Measurements from ENCODE around the gene NRG3. TPM values are rescaled to one million over a fixed set of nuclear protein-coding genes. Genes with fewer than 3 reads are reported as not detected.

The NRG3 gene
- total and polyA plus RNA-seq, 12 donors: 0.46 to 3.8 (median 1.3) TPM

DNA sequence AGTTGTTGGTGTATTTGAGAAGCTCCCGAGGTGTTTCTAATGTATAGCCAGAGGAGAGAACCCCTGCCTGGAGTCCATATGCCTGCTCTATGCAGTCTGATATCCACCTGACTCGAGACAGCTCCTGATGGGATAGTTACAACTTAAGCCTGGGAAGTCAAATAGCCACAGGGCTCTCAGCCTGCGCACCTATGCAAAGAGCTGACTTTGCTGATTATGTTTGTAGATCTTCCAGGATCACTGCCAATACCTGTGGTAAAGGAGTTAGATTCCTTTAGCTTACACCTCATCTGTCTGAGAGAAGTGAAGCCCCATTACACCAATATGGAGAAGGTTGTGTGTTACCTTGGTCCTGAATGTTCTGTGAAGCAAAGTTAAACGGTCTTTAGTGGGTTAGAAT lies 1063.3 kb downstream of the NRG3 start:
- H3K27ac ChIP-seq: no peak overlapping the region
- no peak for DNase-seq
- 61 to 85% (median 74%) methylated on average over 4 of the region's 4 CpGs for WGBS, 4 donors
- H3K27me3 ChIP-seq: no peaks in the 10 kb centered on the region
- no peak overlapping the region for H3K4me3 ChIP-seq
- H3K9me3 ChIP-seq (replicated peaks in 1 of 3): no peaks in the 10 kb centered on the region
- intact Hi-C loops (cut with DNase I): no loop called here
- H3K4me1 ChIP-seq (replicated peaks in 1 of 2): peaks cover 0 to 8% of the 10 kb centered on the region in 2 donors
- no peaks in the 10 kb centered on the region for H3K36me3 ChIP-seq (replicated peaks in 1 of 2)
- TF ChIP-seq POLR2A (IDR thresholded peaks at IDR 0.05) (no peak), CTCF (IDR thresholded peaks at IDR 0.05) (no peak)

DNA sequence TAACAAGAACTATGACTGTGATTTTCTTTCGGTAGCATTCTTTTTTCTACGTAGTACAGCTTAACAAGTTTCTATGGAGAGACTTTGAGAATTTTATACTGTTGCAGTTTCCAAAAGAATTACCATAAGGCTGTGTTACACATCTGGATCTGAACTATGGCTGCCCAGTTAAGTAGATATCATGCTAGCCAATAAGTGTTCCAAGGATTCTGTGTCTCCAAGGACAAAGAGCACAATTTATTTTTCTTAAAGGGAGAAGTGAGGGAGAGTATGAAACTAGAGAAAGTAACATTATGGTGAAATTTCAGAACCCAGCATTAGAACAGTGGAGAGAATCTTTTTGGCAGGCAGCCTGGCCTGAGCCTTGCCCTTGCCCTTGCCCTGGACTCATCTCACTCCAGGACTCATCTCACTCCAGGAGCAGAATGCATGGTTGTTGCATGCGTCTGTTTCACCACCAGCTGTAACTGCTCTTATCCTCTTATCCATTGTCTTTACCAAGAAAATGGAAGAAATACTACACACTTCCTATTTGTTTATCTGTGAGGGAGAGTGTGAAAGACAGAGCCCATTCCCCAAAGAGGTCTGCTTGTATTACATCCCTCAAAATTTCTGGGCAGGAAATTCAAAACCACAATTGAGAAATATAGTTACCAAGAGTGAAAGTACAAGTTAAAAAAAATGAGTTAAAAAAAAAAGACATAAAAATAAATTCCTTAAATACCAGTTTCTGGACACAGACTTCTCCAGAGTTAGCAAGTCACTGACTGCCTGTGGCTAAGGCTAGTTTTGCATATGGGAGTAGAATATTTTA lies 1067.5 kb downstream of the NRG3 start:
- Histone ChIP-seq H3K9me3 (replicated peaks in 1 of 3) (no peaks in the 10 kb centered on the region), H3K4me3 (no peak overlapping the region), H3K4me1 (replicated peaks in 1 of 2) (peaks cover 5 to 8% of the 10 kb centered on the region in 2 donors), H3K36me3 (replicated peaks in 1 of 2) (no peaks in the 10 kb centered on the region), H3K27me3 (no peaks in the 10 kb centered on the region), H3K27ac (peak overlapping the region in 1 of 5 donors; percentile 58)
- intact Hi-C loops (cut with DNase I): no loop called here
- DNase-seq: peak; percentile 25 to 74 (median 58)
- 54 to 70% (median 61%) methylated on average over 3 of the region's 3 CpGs for WGBS, 4 donors
- TF ChIP-seq POLR2A (IDR thresholded peaks at IDR 0.05): no peak
- no peak for TF ChIP-seq CTCF (IDR thresholded peaks at IDR 0.05)

GRCh38 chr10:82943142-82943541 lies 1068.1 kb downstream of the NRG3 start:
- H3K4me3 ChIP-seq: no peak overlapping the region
- H3K4me1 ChIP-seq (replicated peaks in 1 of 2): peaks cover 5 to 8% of the 10 kb centered on the region in 2 donors
- no peaks in the 10 kb centered on the region for H3K36me3 ChIP-seq (replicated peaks in 1 of 2)
- TF ChIP-seq POLR2A (IDR thresholded peaks at IDR 0.05) (no peak), CTCF (IDR thresholded peaks at IDR 0.05) (no peak)
- no peak for DNase-seq
- intact Hi-C loops (cut with DNase I): no loop called here
- no peaks in the 10 kb centered on the region for H3K9me3 ChIP-seq (replicated peaks in 1 of 3)
- WGBS, 4 donors: 51 to 70% (median 67%) methylated on average over 3 of the region's 3 CpGs
- peak overlapping the region in 1 of 5 donors; percentile 16 for H3K27ac ChIP-seq
- H3K27me3 ChIP-seq: no peaks in the 10 kb centered on the region

GRCh38 chr10:82949816-82950575 lies 1075.0 kb downstream of the NRG3 start:
- no peak for DNase-seq
- intact Hi-C loops (cut with DNase I): no loop called here
- no peaks in the 10 kb centered on the region for H3K9me3 ChIP-seq (replicated peaks in 1 of 3)
- no peaks in the 10 kb centered on the region for H3K4me1 ChIP-seq (replicated peaks in 1 of 2)
- 80 to 90% (median 86%) methylated on average over 2 of the region's 2 CpGs for WGBS, 4 donors
- H3K27ac ChIP-seq: no peak overlapping the region
- no peak for TF ChIP-seq POLR2A (IDR thresholded peaks at IDR 0.05)
- no peak for TF ChIP-seq CTCF (IDR thresholded peaks at IDR 0.05)
- H3K36me3 ChIP-seq (replicated peaks in 1 of 2): no peaks in the 10 kb centered on the region
- H3K27me3 ChIP-seq: no peaks in the 10 kb centered on the region
- no peak overlapping the region for H3K4me3 ChIP-seq
